ENCODE results near the gene CDK14.

Gene CDK14

GRCh38 chr7:90894122-90894521 is 298.0 kb downstream of the CDK14 start:
- Histone ChIP-seq H3K4me2 (ENCODE audit: insufficient read depth, low read length) (no peak overlapping the region), H3K27me3 (ENCODE audit: insufficient read depth, low read length, poor library complexity) (no peaks in the 10 kb centered on the region), H2AFZ (ENCODE audit: low read depth, low read length) (no peak overlapping the region), H3K79me2 (ENCODE audit: insufficient read depth, low read length) (no peaks in the 10 kb centered on the region), H3K9me3 (ENCODE audit: insufficient read depth, low read length, severe bottlenecking) (no peaks in the 10 kb centered on the region), H3K36me3 (ENCODE audit: insufficient read depth, low read length) (no peaks in the 10 kb centered on the region), H4K20me1 (ENCODE audit: insufficient read depth, low read length) (no peaks in the 10 kb centered on the region), H3K4me3 (ENCODE audit: low read depth in 1 of 2, low read length in 2 of 2) (no peak overlapping the region), H3K9ac (ENCODE audit: low read depth, low read length) (no peak overlapping the region), H3K4me1 (ENCODE audit: insufficient read depth, low read length) (no peaks in the 10 kb centered on the region), H3K27ac (ENCODE audit: low read length) (no peak overlapping the region)
- DNase-seq (no peak), ATAC-seq (ENCODE audit: insufficient read depth, low read depth) (no peak)
- no peak for TF ChIP-seq EZH2 (IDR thresholded peaks at IDR 0.05; ENCODE audit: borderline replicate concordance, low read depth, low read length, severe bottlenecking)
- TF ChIP-seq CTCF (IDR thresholded peaks at IDR 0.05; ENCODE audit: borderline replicate concordance, extremely low read depth, low read length, poor library complexity, severe bottlenecking): no peak

- no peak overlapping the region for H3K27ac ChIP-seq (ENCODE audit: low read length)
- no peaks in the 10 kb centered on the region for H3K4me1 ChIP-seq (ENCODE audit: insufficient read depth, low read length)
- no peaks in the 10 kb centered on the region for H3K27me3 ChIP-seq (ENCODE audit: insufficient read depth, low read length, poor library complexity)
- no peaks in the 10 kb centered on the region for H3K79me2 ChIP-seq (ENCODE audit: insufficient read depth, low read length)
- no peaks in the 10 kb centered on the region for H3K36me3 ChIP-seq (ENCODE audit: insufficient read depth, low read length)
- H3K4me3 ChIP-seq (ENCODE audit: low read depth in 1 of 2, low read length in 2 of 2): no peak overlapping the region
- no peak overlapping the region for H2AFZ ChIP-seq (ENCODE audit: low read depth, low read length)
- no peak overlapping the region for H3K4me2 ChIP-seq (ENCODE audit: insufficient read depth, low read length)
- ATAC-seq (ENCODE audit: insufficient read depth, low read depth) (no peak), DNase-seq (no peak)
- TF ChIP-seq CTCF (IDR thresholded peaks at IDR 0.05; ENCODE audit: borderline replicate concordance, extremely low read depth, low read length, poor library complexity, severe bottlenecking) (no peak), EZH2 (IDR thresholded peaks at IDR 0.05; ENCODE audit: borderline replicate concordance, low read depth, low read length, severe bottlenecking) (no peak)
- H4K20me1 ChIP-seq (ENCODE audit: insufficient read depth, low read length): no peaks in the 10 kb centered on the region
- H3K9ac ChIP-seq (ENCODE audit: low read depth, low read length): no peak overlapping the region
- H3K9me3 ChIP-seq (ENCODE audit: insufficient read depth, low read length, severe bottlenecking): no peaks in the 10 kb centered on the region
Observed at GRCh38 chr7:90896458-90896857, 300.3 kb downstream of the CDK14 start.

DNA sequence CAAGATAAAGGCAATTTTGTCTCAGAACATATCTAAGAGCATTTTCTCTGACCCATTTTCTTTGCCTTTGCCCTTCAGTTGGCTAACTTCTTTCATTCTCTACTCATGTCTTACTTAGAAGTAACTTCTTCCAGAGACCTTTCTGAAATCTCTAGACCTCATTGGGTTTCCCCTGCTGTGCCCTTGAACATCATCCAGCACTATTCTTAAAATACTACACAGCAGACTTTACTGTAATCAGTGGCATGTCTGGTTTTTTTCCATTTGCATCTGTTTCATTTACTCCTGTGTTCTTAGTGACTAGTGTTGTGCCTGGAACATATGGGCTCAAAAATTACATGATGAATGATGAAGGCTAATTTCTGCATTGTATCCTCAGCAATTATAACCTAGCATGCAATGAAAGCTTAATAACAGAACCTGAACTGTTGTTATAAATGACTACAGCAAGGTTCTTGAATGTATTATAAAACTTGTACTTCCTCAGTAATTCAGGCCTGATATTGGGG is 301.9 kb downstream of the CDK14 start:
- no peak overlapping the region for H3K4me3 ChIP-seq (ENCODE audit: low read depth in 1 of 2, low read length in 2 of 2)
- TF ChIP-seq CTCF (IDR thresholded peaks at IDR 0.05; ENCODE audit: borderline replicate concordance, extremely low read depth, low read length, poor library complexity, severe bottlenecking) (no peak), EZH2 (IDR thresholded peaks at IDR 0.05; ENCODE audit: borderline replicate concordance, low read depth, low read length, severe bottlenecking) (no peak)
- no peak overlapping the region for H3K9ac ChIP-seq (ENCODE audit: low read depth, low read length)
- no peaks in the 10 kb centered on the region for H3K36me3 ChIP-seq (ENCODE audit: insufficient read depth, low read length)
- no peak for ATAC-seq (ENCODE audit: insufficient read depth, low read depth)
- no peak for DNase-seq
- H3K27me3 ChIP-seq (ENCODE audit: insufficient read depth, low read length, poor library complexity): no peaks in the 10 kb centered on the region
- no peak overlapping the region for H2AFZ ChIP-seq (ENCODE audit: low read depth, low read length)
- no peaks in the 10 kb centered on the region for H3K4me1 ChIP-seq (ENCODE audit: insufficient read depth, low read length)
- H3K79me2 ChIP-seq (ENCODE audit: insufficient read depth, low read length): no peaks in the 10 kb centered on the region
- H3K9me3 ChIP-seq (ENCODE audit: insufficient read depth, low read length, severe bottlenecking): no peaks in the 10 kb centered on the region
- H4K20me1 ChIP-seq (ENCODE audit: insufficient read depth, low read length): no peaks in the 10 kb centered on the region
- no peak overlapping the region for H3K27ac ChIP-seq (ENCODE audit: low read length)
- H3K4me2 ChIP-seq (ENCODE audit: insufficient read depth, low read length): no peak overlapping the region

All from DND-41 (cell line).